Measurements from ENCODE around the gene TRABD2B.

Gene TRABD2B

GRCh38 chr1:47983691-47984090 lies 13.5 kb downstream of the TRABD2B start:
- Histone ChIP-seq H3K27me3 (replicated peaks; ENCODE audit: control insufficient read depth, insufficient read depth, low read length) (no peaks in the 10 kb centered on the region; the same call in none of the 2 replicates), H3K36me3 (ENCODE audit: control insufficient read depth, insufficient read depth, low read length) (no peaks in the 10 kb centered on the region), H3K4me3 (replicated peaks; ENCODE audit: low read depth, low read length) (no peak overlapping the region)
- no peak for DNase-seq (ENCODE audit: extremely low read depth, insufficient read length)
- TF ChIP-seq, protein P1, sequence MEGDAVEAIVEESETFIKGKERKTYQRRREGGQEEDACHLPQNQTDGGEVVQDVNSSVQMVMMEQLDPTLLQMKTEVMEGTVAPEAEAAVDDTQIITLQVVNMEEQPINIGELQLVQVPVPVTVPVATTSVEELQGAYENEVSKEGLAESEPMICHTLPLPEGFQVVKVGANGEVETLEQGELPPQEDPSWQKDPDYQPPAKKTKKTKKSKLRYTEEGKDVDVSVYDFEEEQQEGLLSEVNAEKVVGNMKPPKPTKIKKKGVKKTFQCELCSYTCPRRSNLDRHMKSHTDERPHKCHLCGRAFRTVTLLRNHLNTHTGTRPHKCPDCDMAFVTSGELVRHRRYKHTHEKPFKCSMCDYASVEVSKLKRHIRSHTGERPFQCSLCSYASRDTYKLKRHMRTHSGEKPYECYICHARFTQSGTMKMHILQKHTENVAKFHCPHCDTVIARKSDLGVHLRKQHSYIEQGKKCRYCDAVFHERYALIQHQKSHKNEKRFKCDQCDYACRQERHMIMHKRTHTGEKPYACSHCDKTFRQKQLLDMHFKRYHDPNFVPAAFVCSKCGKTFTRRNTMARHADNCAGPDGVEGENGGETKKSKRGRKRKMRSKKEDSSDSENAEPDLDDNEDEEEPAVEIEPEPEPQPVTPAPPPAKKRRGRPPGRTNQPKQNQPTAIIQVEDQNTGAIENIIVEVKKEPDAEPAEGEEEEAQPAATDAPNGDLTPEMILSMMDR (IDR thresholded peaks at IDR 0.05; ENCODE audit: insufficient read depth, low read length, poor library complexity, severe bottlenecking) = no peak

- TF ChIP-seq, protein P1 (IDR thresholded peaks at IDR 0.05; ENCODE audit: insufficient read depth, low read length, poor library complexity, severe bottlenecking) = no peak
- Histone ChIP-seq H3K27me3 (replicated peaks; ENCODE audit: control insufficient read depth, insufficient read depth, low read length) (no peaks in the 10 kb centered on the region; the same call in none of the 2 replicates), H3K4me3 (replicated peaks; ENCODE audit: low read depth, low read length) (no peak overlapping the region), H3K36me3 (ENCODE audit: control insufficient read depth, insufficient read depth, low read length) (no peaks in the 10 kb centered on the region)
- no peak for DNase-seq (ENCODE audit: extremely low read depth, insufficient read length)
These were observed 15.4 kb downstream of the TRABD2B start for GRCh38 chr1:47981667-47982350.

GRCh38 chr1:47980501-47980900 lies 16.7 kb downstream of the TRABD2B start:
- Histone ChIP-seq H3K36me3 (ENCODE audit: control insufficient read depth, insufficient read depth, low read length) (no peaks in the 10 kb centered on the region), H3K27me3 (replicated peaks; ENCODE audit: control insufficient read depth, insufficient read depth, low read length) (no peaks in the 10 kb centered on the region; the same call in none of the 2 replicates), H3K4me3 (replicated peaks; ENCODE audit: low read depth, low read length) (no peak overlapping the region)
- TF ChIP-seq, protein P1 (IDR thresholded peaks at IDR 0.05; ENCODE audit: insufficient read depth, low read length, poor library complexity, severe bottlenecking) = no peak
- no peak for DNase-seq (ENCODE audit: extremely low read depth, insufficient read length)

DNA sequence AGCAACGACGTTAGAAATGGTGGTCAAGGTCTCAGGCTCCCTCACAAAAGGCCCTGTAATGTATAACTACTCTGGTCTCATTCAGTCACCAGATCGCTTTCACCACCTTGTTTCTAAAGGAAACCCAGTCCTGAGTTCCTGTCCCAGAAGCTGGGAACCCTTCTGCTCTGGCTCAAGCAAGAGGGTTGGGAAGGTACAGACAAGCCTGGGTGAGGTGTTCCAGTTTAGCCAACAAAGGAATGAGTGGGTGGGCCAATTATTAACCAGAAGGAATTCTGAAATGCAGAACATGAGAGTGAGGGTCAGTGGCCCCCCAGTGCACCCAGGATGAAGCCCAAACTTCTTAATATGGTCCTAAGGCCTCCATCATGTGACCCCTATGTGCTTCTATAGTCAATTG lies 17.5 kb downstream of the TRABD2B start:
- Histone ChIP-seq H3K36me3 (ENCODE audit: control insufficient read depth, insufficient read depth, low read length) (no peaks in the 10 kb centered on the region), H3K27me3 (replicated peaks; ENCODE audit: control insufficient read depth, insufficient read depth, low read length) (no peaks in the 10 kb centered on the region; the same call in 1 of the 2 replicates), H3K4me3 (replicated peaks; ENCODE audit: low read depth, low read length) (no peak overlapping the region)
- DNase-seq (ENCODE audit: extremely low read depth, insufficient read length) = no peak
- TF ChIP-seq, protein P1 (IDR thresholded peaks at IDR 0.05; ENCODE audit: insufficient read depth, low read length, poor library complexity, severe bottlenecking) = no peak

- TF ChIP-seq, protein P1 (IDR thresholded peaks at IDR 0.05; ENCODE audit: insufficient read depth, low read length, poor library complexity, severe bottlenecking) = no peak
- no peaks in the 10 kb centered on the region for H3K36me3 ChIP-seq (ENCODE audit: control insufficient read depth, insufficient read depth, low read length)
- no peaks in the 10 kb centered on the region for H3K27me3 ChIP-seq (replicated peaks; ENCODE audit: control insufficient read depth, insufficient read depth, low read length)
- no peak for DNase-seq (ENCODE audit: extremely low read depth, insufficient read length)
- no peak overlapping the region for H3K4me3 ChIP-seq (replicated peaks; ENCODE audit: low read depth, low read length)
These were observed 18.7 kb downstream of the TRABD2B start for GRCh38 chr1:47978486-47978885.
